Measurements from ENCODE around the gene NCLN.
"Not testable (repeated sequence)": the region's sequence is repeated elsewhere in the genome, so short reads cannot be mapped to it uniquely, and the experiment has no call there.

The NCLN gene

GRCh38 chr19:3208317-3209207 lies 22.8 kb downstream of the NCLN start:
- no peak overlapping the region for H3K4me3 Mint-ChIP-seq
- no peak for ATAC-seq
- no peak overlapping the region for H3K27ac Mint-ChIP-seq
- no peaks in the 10 kb centered on the region for H3K9me3 Mint-ChIP-seq
- peaks cover 2% of the 10 kb centered on the region for H3K36me3 Mint-ChIP-seq (ENCODE audit: low read depth)
- no peak for DNase-seq
- H3K4me1 Mint-ChIP-seq, result no peaks in the 10 kb centered on the region
- H3K27me3 Mint-ChIP-seq, result no peaks in the 10 kb centered on the region

DNA sequence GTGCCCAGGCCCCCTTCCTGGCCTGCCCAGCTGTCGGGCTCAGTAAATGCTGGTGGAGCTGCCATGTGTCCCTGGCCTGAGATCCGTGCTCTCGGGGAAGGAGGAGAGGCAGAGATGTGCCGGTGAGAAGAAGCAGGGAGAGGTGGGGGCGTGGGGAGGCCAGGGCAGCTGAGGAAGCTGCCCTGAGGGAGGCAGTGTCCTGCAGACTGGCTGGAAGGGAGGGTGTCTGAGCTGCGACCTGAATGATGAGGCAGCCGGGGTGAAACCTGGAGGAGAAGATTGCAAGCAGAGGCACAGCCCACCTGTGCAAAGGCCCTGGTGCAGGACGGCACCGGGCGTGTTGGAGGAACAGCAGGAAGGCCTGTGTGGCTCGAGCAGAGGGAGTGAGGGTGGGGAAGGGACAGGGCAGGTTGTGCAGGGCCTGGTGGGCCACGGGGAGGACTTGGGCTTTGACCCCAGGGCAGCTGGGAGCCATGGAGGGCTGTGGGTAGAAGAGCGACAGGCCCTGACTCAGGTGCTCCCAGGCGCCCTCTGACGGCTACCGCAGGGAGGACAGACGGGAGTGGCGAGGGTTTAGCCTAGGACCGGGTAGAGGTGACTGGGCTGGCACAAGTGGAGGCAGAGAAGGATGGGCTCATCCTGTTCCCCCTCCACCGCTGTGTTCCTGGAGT lies 24.8 kb downstream of the NCLN start:
- no peak overlapping the region for H3K4me3 Mint-ChIP-seq
- no peaks in the 10 kb centered on the region for H3K4me1 Mint-ChIP-seq
- no peaks in the 10 kb centered on the region for H3K9me3 Mint-ChIP-seq

GRCh38 chr19:3211191-3211590 lies 25.5 kb downstream of the NCLN start:
- H3K27me3 Mint-ChIP-seq, result no peaks in the 10 kb centered on the region
- H3K9me3 Mint-ChIP-seq, result no peaks in the 10 kb centered on the region
- H3K4me3 Mint-ChIP-seq, result no peak overlapping the region
- no peak overlapping the region for H3K27ac Mint-ChIP-seq
- no peak for ATAC-seq
- no peak for DNase-seq
- H3K36me3 Mint-ChIP-seq (ENCODE audit: low read depth), result peaks cover 2% of the 10 kb centered on the region
- H3K4me1 Mint-ChIP-seq, result no peaks in the 10 kb centered on the region

More for the DNA sequence above, 24.8 kb downstream of the NCLN start:
- peak; percentile 84 for DNase-seq
- Mint-ChIP-seq H3K36me3 (ENCODE audit: low read depth) (peaks cover 2% of the 10 kb centered on the region), H3K27ac (no peak overlapping the region), H3K27me3 (no peaks in the 10 kb centered on the region)
- ATAC-seq, result peak; percentile 85

GRCh38 chr19:3213159-3213558 lies 27.4 kb downstream of the NCLN start:
- H3K27me3 Mint-ChIP-seq, result no peaks in the 10 kb centered on the region
- H3K4me1 Mint-ChIP-seq, result no peaks in the 10 kb centered on the region
- H3K36me3 Mint-ChIP-seq (ENCODE audit: low read depth), result no peaks in the 10 kb centered on the region
- H3K4me3 Mint-ChIP-seq, result no peak overlapping the region
- ATAC-seq (no peak), DNase-seq (no peak)
- H3K27ac Mint-ChIP-seq, result no peak overlapping the region
- H3K9me3 Mint-ChIP-seq, result no peaks in the 10 kb centered on the region

DNA sequence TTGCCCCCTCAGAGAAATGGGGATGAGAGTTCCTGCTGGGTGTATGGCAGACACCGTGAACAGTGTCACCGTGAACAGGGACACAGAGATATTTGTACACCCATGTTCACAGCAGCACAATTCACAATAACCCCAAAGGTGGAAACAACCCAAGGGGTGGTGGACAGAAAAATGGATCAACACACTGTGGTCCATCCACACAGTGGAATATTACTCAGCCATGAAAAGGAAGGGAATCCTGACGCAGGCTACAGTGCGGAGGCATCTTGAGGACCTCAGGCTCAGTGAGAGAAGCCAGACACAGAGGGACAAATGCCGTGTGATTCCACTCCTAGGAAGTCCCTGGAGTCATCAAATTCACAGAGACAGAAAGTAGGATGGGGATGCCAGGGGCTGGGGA lies 31.1 kb downstream of the NCLN start:
- H3K27ac Mint-ChIP-seq, result no peak overlapping the region
- H3K4me3 Mint-ChIP-seq, result no peak overlapping the region
- H3K9me3 Mint-ChIP-seq, result no peaks in the 10 kb centered on the region
- no peaks in the 10 kb centered on the region for H3K36me3 Mint-ChIP-seq (ENCODE audit: low read depth)
- H3K4me1 Mint-ChIP-seq, result no peaks in the 10 kb centered on the region
- H3K27me3 Mint-ChIP-seq, result no peaks in the 10 kb centered on the region
- ATAC-seq, result no peak
- no peak for DNase-seq

DNA sequence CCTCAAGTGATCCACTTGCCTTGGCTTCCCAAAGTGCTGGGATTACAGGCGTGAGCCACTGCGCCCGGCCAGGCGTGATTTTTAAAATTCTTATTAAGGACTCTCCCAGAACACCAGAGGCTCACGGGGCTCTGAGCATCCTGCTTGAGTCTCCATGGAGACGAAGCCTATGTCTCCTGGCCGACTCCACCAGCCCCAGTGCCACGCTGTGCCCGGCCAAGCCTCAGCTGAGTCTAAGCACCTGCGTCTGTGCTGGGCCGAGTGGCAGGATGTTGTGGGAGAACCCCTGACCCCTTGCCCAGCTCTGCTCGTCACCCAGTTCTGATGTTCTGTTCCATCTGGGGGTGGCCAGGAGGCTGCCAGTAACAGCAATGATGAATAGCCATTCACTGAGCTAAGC lies 34.8 kb downstream of the NCLN start:
- Mint-ChIP-seq H3K4me1 (no peaks in the 10 kb centered on the region), H3K4me3 (no peak overlapping the region), H3K36me3 (ENCODE audit: low read depth) (no peaks in the 10 kb centered on the region), H3K27me3 (peaks cover 5% of the 10 kb centered on the region), H3K27ac (no peak overlapping the region), H3K9me3 (no peaks in the 10 kb centered on the region)
- ATAC-seq, result no peak
- DNase-seq, result no peak

- H3K27ac Mint-ChIP-seq; H3K4me3 Mint-ChIP-seq; ATAC-seq; H3K4me1 Mint-ChIP-seq; H3K9me3 Mint-ChIP-seq; DNase-seq; H3K36me3 Mint-ChIP-seq (ENCODE audit: low read depth): not testable (repeated sequence)
- H3K27me3 Mint-ChIP-seq, result peaks cover 12% of the 10 kb centered on the region
Measured at GRCh38 chr19:3221576-3221975, 35.8 kb downstream of the NCLN start.

DNA sequence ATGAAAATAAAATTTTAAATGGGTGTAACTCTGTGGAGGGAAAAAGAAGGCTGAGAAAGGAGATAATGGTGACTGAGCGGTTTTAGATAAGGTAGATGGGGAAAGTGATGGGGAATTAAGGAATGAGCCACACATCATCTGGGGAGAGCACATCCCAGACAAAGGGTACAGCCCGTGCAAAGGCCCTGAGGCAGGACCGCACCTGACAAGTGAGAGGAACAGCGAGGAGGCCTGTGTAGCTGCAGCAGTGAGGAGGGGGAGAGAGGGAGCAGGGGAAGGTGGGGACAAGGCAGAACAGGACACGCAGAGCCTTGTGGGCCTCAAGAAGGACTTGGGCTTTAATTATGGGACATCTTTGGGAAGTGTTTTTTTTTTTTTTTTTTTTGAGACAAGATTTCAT lies 37.0 kb downstream of the NCLN start:
- no peaks in the 10 kb centered on the region for H3K36me3 Mint-ChIP-seq (ENCODE audit: low read depth)
- DNase-seq (no peak), ATAC-seq (no peak)
- H3K4me1 Mint-ChIP-seq, result no peaks in the 10 kb centered on the region
- H3K27me3 Mint-ChIP-seq, result peaks cover 19% of the 10 kb centered on the region
- no peak overlapping the region for H3K4me3 Mint-ChIP-seq
- no peak overlapping the region for H3K27ac Mint-ChIP-seq
- no peaks in the 10 kb centered on the region for H3K9me3 Mint-ChIP-seq

DNA sequence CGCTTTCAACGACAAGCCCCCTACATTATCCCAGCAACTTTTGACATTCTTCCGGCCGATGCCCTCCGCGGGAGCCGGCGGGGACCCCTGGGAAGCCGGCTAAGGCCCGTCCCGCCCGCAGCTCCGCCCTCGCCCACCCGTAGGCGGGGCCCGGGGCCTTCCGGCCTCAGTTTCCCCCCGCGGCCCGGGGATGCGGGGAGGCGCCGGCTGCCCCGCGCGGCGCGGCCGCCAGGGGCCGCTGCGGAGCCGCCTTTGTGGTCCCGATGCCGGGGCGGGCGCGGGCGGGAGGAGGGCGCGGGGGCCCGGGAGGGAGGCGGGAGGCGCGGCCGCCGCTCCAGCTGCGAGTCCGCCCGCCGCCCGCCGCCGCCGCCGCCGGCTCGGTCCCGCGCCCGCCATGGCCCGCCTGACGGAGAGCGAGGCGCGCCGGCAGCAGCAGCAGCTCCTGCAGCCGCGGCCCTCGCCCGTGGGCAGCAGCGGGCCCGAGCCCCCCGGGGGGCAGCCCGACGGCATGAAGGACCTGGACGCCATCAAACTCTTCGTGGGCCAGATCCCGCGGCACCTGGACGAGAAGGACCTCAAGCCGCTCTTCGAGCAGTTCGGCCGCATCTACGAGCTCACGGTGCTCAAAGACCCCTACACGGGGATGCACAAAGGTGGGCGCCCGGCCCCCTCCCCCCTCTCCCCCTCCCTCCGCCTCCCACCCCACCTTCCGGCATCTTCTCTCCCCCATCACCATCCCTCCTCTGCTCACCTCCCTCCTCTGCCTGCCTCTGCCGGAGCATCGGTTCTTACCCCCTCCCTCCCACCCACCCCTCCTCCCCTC lies 38.8 kb downstream of the NCLN start, which contains the start of gene CELF5:
CELF5 (plus strand) TSS at position 316 of the 823 bp plus-strand sequence; CDS start at position 395, 79 bp downstream.
- DNase-seq (peak; percentile 65), ATAC-seq (peak; percentile 56)
- no peaks in the 10 kb centered on the region for H3K36me3 Mint-ChIP-seq (ENCODE audit: low read depth)
- no peak within 1 kb of the TSS for H3K27ac Mint-ChIP-seq
- no peak within 1 kb of the TSS for H3K4me3 Mint-ChIP-seq
- no peaks in the 10 kb centered on the region for H3K9me3 Mint-ChIP-seq
- peaks cover 26% of the 10 kb centered on the region for H3K27me3 Mint-ChIP-seq
- peaks cover 1% of the 10 kb centered on the region for H3K4me1 Mint-ChIP-seq

- Mint-ChIP-seq H3K4me3 (no peak overlapping the region), H3K9me3 (no peaks in the 10 kb centered on the region)
Measured at GRCh38 chr19:3225169-3225485, 39.4 kb downstream of the NCLN start.

DNA sequence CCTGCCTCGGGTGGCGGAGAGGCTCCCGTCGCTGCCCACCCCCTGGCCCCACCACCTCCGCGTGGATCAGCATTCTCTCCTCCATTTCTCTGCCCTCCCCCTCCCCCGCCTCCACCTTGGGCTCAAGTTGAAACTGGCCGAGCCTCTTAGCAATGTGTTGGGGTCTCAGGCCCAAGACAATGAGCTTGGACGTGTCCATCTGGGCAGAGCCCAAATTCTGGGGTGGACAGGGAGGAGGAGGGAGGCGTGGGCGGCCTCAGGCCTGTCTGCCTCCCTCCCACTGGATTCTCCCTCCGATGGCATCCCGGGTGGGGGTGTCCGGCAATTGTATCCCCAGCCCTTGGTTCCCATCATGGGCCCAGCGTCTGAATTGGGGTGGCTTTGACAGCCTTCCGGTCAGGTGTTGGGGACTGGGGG lies 40.0 kb downstream of the NCLN start:
- no peak overlapping the region for H3K4me3 Mint-ChIP-seq
- no peak overlapping the region for H3K27ac Mint-ChIP-seq
- no peaks in the 10 kb centered on the region for H3K36me3 Mint-ChIP-seq (ENCODE audit: low read depth)
- peaks cover 26% of the 10 kb centered on the region for H3K27me3 Mint-ChIP-seq
- DNase-seq, result no peak
- H3K4me1 Mint-ChIP-seq, result peaks cover 1% of the 10 kb centered on the region
- H3K9me3 Mint-ChIP-seq, result no peaks in the 10 kb centered on the region
- ATAC-seq, result no peak

More at GRCh38 chr19:3225169-3225485, 39.4 kb downstream of the NCLN start:
- Mint-ChIP-seq H3K36me3 (ENCODE audit: low read depth) (no peaks in the 10 kb centered on the region), H3K4me1 (peaks cover 1% of the 10 kb centered on the region), H3K27ac (no peak overlapping the region), H3K27me3 (peaks cover 26% of the 10 kb centered on the region)
- DNase-seq (no peak), ATAC-seq (no peak)

- Mint-ChIP-seq H3K9me3 (no peaks in the 10 kb centered on the region), H3K4me3 (no peak overlapping the region), H3K27me3 (peaks cover 28% of the 10 kb centered on the region), H3K27ac (no peak overlapping the region), H3K4me1 (peaks cover 1% of the 10 kb centered on the region), H3K36me3 (ENCODE audit: low read depth) (no peaks in the 10 kb centered on the region)
- ATAC-seq (no peak), DNase-seq (no peak)
Measured at GRCh38 chr19:3227054-3227626, 41.4 kb downstream of the NCLN start.

- H3K27me3 Mint-ChIP-seq, result peaks cover 30% of the 10 kb centered on the region
- H3K9me3 Mint-ChIP-seq, result no peaks in the 10 kb centered on the region
- DNase-seq, result no peak
- H3K4me3 Mint-ChIP-seq, result no peak overlapping the region
- H3K4me1 Mint-ChIP-seq, result peaks cover 1% of the 10 kb centered on the region
- no peaks in the 10 kb centered on the region for H3K36me3 Mint-ChIP-seq (ENCODE audit: low read depth)
- H3K27ac Mint-ChIP-seq, result no peak overlapping the region
- ATAC-seq, result no peak
Measured at GRCh38 chr19:3229346-3229743, 43.6 kb downstream of the NCLN start.

DNA sequence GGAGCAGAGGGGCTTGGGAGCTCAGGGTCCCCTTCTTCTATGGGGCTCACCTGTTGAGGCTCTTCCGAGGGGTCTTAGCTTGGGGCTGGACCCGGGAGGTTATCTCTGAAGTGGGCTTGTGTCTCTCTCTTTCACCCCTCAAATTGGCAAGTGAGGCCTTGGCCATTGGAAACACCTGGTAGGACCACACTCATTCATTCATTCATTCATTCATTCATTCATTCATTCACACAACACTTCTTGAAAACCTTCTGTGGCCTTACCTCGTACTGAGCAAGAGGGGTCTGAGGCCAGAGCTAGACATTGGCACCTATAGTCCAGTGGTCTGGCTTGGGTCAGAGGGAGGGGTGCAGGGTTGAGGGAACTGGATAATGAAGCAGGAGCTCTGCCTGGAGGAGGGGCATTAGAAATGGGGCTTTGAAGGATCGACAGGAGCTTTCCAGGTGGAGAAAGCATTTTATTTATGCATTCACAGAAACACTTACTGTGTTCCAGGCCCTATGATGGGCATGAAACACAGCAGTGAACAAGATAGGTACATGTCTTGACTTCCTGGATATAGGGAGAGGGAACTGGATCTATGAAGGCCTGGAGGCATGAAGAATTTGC lies 44.3 kb downstream of the NCLN start:
- no peak for ATAC-seq
- DNase-seq, result no peak
- Mint-ChIP-seq H3K27me3 (peaks cover 34% of the 10 kb centered on the region), H3K4me1 (peaks cover 1% of the 10 kb centered on the region), H3K27ac (no peak overlapping the region), H3K4me3 (no peak overlapping the region), H3K36me3 (ENCODE audit: low read depth) (no peaks in the 10 kb centered on the region), H3K9me3 (no peaks in the 10 kb centered on the region)
